ENCODE data around the gene UGT1A3. TPM values are rescaled to one million over a fixed set of nuclear protein-coding genes. Genes with fewer than 3 reads are reported as not detected.

UGT1A3 gene
- total RNA-seq, 1 experiment from 2014 or later = not detected

DNA sequence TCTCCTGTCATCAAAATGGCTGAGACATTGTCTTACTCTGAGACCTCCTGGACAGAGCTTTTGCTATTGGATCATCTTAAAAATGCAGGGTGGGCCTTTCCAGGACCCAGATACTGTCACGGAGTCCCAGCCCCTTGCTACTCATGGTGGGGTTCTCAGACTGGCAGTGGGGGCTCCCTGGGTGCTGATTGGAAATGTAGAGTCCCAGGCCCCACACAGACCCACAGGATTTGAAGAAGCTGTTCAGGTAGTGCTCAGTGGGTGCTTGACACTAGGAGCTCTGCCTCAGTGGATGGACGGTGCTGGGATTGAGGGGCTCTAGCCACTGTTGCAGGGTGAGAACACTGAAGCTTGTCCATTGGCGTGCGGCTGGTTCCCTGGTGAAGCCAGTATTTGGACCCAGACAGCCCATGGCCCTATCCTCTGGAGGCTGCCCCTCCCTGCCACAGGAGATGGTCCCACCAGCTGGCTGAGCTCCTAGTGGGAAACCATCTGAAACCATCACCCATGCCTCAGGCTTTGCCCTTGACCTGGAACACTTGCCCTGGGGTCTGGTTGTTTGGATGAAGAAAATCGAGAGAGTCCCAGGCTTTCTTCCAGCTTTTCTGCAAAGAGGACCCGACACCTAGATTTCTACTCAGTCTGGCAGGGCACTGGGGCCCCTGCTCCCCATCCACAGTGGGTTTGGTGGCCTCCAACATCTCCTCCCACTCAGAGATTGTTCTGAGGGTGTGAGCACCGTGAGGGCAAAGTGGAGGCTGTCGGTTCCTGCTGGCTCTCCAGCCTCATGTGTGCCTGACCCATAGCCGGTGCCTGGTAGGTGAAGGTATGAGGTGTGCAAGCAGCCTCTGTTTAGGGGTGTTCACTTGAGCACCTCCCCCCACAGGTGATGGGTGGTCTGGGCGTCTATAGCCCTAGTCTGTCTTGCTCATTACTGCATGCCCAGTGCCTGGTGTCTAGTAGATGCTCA, 79.4 kb downstream of the UGT1A3 start:
- no peak for DNase-seq (ENCODE audit: low spot score)
- in situ Hi-C loops (cut with HindIII; ENCODE audit: low sequenced_read_pairs) = no loop called here

DNA sequence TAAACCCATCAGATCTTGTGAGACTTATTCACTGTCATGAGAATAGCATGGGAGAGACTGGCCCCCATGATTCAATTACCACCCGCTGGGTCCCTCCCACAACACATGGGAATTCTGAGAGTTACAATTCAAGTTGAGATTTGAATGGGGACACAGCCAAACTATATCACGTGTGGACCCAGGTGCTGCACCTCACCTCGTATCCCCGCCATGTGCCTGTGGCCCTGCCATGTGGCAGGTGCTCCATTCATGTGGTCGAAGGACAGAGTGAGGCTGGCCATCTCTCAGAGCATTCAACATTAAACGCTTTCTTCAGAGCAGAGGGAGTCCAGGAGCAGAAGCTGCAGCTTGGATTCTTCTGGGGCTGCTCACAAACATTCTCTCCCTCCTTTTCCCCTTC, 81.5 kb downstream of the UGT1A3 start:
- no peak for DNase-seq (ENCODE audit: low spot score)
- in situ Hi-C loops (cut with HindIII; ENCODE audit: low sequenced_read_pairs) = no loop called here

DNA sequence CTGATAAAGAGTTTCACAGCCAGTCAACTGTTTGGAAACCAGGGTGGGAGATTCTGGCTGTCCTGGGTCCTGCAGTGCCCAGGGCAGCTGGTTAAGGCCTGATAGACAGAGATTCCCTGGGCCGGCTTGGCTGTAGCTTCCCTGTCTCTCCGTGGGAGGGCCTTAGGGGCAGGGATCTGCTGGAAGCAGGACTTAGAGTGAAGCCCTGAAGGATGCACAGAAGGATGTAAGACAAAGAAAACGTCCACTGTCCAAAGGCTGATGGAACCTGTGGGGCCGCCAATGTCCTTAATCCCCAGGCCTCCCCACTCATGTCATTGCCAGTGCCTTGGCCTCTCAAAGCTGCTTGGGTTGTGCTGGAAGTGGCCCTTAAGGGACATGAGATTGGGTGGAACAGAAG, 82.2 kb downstream of the UGT1A3 start:
- in situ Hi-C loops (cut with HindIII; ENCODE audit: low sequenced_read_pairs) = no loop called here
- no peak for DNase-seq (ENCODE audit: low spot score)

DNA sequence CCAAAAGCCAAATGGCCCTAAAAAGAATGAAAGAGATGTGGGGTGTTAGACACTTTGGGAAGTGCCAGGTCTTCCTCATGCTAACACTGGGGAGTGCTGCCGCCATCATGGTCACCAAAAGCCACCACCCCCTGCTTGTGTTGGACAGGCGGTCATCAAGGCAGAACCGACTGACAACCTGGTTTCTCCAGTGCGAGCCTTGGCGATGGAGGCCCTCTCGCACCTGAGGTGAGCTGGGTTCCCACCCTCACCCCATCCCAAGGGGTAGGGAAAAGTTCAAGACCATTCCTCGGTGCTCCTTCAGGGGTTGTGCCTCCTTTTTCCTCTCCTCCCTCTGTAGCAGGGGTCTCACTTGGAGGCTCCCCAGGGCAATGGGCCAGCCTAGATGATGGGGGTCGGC, 82.9 kb downstream of the UGT1A3 start:
- in situ Hi-C loops (cut with HindIII; ENCODE audit: low sequenced_read_pairs) = no loop called here
- no peak for DNase-seq (ENCODE audit: low spot score)

DNA sequence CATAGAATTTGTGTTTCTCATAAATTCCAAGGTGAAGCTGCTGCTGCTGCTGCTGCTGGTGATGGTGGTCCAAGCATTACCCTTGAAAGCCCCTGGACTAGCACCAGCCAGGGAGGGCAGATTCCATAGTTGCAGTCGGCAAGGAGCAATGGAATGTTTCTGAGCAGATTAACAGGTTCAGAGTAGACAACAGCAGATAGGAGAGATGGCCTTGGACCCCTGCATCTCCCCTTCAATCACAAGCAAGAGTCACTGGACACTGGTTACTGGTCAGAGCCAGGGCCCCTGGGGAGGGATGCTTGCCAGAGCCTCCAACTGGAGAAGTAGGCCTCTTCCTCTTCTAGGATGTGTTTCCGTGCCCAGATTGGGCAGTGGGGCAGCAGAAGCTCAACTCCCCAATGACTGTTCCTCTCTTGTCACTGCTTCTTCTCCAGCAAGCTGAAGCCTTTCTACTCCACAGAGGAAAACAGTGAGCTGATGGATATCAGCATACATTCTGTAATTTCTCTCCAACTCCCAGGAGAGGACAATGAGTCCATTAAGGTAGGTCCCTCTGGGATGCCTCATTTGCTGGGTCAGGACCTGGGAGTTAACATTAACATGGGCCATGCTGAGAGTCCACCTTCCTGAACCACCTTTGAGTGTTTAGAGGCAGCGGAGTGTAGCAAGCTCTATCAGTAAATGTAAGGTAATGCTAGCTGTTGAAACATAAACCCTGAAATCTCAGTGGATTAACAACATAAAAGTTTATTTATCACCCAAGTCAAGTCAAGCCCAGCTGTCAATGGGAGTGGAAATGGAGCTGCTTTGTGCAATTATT, 84.6 kb downstream of the UGT1A3 start:
- in situ Hi-C loops (cut with HindIII; ENCODE audit: low sequenced_read_pairs) = no loop called here

DNA sequence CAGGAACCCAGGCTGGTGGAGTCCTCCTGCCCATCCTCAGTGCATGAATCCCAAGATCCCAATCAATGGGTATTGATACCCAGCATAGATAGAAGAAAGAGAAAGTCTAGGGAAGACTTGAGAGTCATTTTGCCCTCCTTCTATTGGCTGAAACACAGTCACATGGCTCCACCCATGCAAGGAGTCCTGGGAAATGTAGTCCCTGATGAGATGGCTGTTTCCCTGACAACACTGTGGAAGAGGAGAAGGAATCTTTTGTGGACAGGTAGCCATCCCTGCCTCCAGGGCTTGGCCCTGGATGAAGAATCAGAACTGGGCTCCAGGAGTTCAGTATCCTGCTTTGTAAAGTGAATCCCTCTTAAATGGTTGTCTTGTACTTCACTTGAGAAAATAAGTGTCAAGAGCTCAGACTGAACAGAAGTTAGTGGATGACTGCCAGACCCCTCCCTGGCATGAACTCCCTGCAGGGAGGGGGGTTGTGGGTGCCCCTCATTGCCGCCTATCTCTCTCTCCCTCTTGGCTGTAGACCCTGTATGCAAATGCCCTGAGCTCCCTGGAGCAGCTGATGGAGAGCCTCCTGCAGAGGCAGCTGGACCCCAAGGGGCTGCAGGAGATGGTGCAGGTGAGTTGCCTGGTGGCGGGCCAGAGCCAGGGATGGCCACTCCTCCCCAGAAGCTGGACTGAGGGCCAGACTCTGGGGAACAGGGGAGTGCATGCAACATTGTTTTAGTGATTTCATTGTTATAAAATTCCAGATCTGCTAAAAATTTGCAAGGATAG, 85.4 kb downstream of the UGT1A3 start:
- in situ Hi-C loops (cut with HindIII; ENCODE audit: low sequenced_read_pairs) = no loop called here
- DNase-seq (ENCODE audit: low spot score) = no peak

More for the DNA sequence above, 84.6 kb downstream of the UGT1A3 start:
- no peak for DNase-seq (ENCODE audit: low spot score)

DNA sequence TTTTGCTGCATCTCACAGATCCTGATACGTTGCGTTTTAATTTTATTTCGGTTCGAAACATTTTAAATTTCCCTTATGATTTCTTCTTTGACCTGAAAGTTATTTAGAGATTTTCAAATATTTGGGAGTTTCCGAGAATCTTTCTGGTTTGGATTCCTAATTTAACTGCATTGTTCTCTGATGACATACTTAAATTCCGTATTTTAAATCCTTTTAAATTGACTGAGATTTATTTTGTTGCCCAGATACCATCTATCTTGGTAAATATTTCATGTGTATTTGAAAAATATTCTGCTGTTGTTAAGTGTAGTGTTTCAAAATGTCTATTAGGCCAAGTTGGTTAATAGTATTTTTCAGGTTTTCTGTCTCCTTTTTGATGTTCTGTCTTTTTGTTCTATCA, 87.0 kb downstream of the UGT1A3 start:
- in situ Hi-C loops (cut with HindIII; ENCODE audit: low sequenced_read_pairs) = no loop called here
- DNase-seq (ENCODE audit: low spot score) = no peak

DNA sequence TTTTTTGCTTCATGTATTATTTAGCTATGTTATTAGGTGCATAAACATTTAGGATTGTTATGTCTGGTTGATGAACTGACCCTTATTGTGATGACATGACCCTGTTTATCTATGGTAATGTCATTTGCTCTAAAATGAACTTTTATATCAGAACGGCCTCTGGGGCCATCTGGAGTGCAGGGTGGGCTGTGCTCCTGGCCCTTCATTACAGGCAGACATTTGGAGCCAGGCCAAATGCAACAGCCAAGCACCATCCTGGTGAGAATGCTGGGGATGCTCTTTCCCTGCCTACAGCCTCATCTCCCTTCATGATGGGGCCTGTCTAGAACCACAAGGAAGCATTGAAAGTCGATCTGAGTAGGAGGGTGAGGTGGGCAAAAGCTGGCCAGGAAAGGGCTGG, 87.5 kb downstream of the UGT1A3 start:
- in situ Hi-C loops (cut with HindIII; ENCODE audit: low sequenced_read_pairs) = no loop called here
- DNase-seq (ENCODE audit: low spot score) = no peak

DNA sequence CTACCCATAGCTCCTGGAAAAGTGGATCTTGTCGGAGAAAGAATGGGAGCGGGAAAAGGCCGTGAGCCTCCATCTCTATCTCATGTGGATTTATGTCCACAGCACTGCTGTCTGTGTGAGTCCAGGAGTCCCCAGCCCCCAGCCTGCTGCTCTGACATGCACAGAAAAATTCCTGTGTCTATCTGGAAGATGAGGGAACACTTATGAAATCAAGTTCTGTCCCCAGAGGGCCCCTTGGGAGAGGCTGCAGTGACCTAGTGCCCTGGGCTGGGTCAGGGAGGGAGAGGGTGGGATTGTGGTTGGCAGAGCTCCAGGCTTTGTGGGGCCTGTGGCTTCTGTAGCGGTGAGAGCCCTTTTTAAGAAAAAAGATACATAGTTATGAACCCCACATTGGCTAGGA, 87.9 kb downstream of the UGT1A3 start:
- no peak for DNase-seq (ENCODE audit: low spot score)
- in situ Hi-C loops (cut with HindIII; ENCODE audit: low sequenced_read_pairs) = no loop called here

DNA sequence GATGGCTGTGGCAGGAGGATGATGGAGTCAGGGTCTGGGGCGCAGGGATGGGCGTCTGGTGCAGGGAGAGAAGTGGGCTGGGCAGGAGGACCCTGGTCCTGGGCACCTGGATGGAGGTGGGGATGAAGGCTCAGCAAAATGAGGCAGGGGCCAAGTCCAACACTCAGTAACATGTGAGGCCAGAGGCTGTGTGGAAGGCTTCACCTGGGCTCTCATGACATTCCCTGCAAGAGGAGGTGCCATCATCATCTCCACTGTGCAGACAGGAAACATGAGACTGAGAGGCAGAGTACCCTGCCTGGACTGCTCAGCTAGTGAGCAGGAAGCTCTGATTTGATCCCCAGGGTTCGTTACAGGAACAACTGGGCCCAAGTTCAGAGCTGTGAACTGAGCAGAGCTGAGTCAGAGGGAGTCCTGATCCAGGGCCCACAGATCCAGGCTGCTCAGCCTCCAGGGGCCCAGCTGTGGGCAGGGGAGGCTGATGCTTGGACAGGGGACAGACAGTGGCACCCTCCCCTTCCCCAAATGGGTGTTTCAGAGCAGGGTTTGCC, 88.6 kb downstream of the UGT1A3 start:
- in situ Hi-C loops (cut with HindIII; ENCODE audit: low sequenced_read_pairs) = no loop called here
- DNase-seq (ENCODE audit: low spot score) = no peak

DNA sequence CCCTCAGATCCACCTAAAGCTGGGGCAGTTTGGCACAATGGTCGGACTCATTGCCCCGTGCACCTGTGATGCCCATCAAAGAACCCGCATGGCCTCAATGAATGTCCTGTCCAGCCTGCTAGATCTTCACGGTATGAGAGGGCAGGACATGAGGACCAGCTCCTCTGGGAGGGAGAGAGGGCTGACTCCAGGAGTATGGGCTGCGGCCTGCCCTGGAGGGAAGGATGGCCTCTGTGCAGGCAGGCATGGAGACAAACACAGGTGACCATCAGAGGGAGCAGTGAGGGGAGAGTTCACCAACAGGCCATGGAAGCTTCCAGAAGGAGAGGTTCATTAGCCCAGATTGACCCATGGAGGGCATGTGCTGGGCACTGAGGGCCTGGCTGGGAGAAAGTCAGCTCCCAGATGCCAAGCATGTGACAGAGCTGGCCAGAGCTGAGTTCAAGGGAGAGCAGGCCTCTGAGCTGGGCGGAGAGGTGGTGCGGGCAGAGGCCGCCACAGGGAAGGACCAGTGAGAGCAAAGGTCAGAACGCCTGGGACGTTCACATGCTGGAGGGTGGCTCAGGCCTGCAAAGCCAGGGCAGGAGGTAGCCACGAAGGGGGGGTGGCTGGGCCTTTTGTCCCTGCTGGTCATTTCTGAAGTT, 89.3 kb downstream of the UGT1A3 start:
- in situ Hi-C loops (cut with HindIII; ENCODE audit: low sequenced_read_pairs) = no loop called here
- no peak for DNase-seq (ENCODE audit: low spot score)

DNA sequence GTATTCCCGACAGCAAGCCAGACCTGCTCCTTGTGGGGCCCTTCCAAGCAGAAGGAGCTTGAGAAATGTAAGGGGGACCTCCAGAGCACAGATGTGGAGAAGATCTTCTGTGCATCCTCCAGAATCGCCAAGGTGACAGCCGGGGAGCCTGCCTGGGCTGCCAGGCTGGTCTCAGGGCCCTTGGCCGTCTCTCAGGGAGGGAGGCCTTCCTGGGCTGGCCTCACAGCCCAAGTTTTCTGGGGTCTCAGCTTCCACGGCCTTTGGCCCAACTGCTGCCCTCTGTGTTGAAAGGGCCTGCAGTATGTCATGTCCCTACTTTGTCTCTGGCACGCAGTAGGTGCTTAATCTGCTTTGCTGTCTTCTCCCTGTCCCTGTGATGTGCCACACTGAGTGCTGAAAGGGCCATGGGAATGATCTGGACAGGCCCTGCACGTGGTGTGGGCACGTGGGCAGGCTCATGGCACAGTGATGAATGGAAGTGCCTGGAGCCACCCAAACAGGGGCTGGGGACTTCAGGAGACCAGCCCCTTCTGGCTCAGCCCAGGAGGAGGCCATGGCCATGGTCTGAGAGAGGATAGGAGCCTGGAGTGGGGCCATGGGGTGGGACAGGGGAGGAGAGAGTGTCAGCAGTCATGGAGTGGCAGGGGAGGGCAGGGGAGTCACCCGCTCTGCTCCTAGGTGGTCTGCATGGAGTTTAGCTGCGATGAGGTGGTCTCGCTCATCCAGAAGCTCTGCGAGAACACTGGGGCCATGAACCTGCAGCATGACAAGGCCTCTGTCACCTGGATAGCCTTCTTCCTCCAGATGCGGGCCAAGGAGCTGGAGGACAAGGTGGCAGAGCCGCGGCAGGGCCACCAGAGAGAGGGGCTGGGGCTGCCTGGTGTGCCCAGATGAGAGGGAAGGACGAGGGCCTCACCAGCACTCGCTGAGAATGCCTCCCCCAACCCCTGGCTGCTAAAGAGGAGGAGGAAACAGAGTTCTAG, 90.1 kb downstream of the UGT1A3 start:
- DNase-seq (ENCODE audit: low spot score) = no peak
- in situ Hi-C loops (cut with HindIII; ENCODE audit: low sequenced_read_pairs) = no loop called here

DNA sequence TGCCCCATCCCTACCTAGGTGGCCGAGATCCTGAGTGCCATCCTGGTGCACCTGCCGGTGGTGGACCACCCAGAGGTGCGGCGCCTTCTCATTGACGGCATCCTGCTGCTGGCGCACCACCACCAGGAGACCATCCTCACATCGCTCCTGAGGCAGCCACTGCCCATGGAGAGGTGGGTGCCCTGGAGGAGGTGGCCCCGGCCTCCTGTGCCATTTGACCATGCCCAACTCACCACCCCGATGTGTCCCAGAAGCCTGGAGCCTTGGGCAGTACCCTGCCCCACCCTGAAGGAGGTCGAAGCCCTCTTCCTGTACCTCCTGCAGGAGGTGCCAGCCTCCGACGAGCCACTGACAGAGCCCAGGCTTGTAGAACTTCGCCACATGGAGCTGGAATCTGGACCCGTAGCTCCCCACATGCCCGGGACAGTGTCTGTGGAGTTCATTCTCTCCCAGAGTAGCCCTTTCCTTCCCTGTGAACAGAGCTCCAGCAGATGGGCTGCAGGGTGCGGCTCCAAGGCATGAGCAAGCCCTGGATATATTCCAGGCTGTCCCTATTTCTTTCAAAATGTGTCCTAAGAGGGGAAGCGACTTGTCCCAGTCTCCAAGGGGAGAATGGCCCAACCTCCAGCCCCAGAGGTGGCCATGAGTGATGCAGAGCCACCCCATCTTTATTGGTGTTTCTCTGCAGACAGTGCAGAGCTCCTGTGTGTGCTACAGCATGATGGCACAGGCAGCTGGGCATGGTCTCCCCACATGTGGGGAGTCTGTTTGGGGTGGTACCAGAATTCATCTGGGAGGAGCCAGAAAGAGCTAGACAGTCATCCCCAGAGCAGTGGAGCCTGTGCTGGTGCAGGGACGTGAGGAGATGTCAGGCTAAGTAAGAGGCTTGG, 91.3 kb downstream of the UGT1A3 start:
- in situ Hi-C loops (cut with HindIII; ENCODE audit: low sequenced_read_pairs) = no loop called here
- DNase-seq (ENCODE audit: low spot score) = no peak

DNA sequence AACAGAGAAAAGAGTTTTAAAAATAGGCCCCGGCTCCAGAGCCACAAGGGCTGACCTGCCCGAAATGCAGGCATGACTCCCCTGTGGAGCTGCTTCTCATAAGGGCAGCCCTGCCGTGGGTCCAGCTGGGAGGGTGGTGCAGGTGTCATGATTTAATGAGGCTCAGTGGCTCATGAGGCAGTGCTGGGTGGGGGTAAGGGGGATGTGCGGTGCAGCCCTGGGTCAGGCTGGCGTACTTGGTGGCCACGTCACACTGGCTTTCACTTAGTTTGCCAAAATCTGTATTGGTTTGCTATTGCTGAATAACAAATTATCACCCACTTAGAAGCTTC, 91.9 kb downstream of the UGT1A3 start:
- in situ Hi-C loops (cut with HindIII; ENCODE audit: low sequenced_read_pairs) = no loop called here
- no peak for DNase-seq (ENCODE audit: low spot score)

DNA sequence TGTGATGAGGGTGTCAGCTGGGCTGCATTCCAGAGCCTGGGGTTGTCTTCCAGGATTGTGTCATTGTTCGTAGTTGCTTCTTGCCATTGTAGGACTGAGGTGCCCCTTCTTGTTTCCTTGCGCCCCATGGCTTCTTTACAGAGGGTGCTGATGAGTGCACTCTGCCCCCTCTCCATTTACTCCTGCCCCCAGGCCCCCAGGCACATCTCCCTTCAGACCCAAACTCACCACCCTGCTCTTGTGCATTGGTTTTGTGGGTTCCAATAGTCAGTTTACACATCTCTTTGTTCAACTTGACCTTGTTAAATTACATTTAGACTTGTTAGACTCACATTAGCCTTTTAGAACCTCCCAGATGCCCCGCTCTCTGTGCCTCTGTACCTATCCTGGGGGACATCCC, 92.4 kb downstream of the UGT1A3 start:
- in situ Hi-C loops (cut with HindIII; ENCODE audit: low sequenced_read_pairs) = no loop called here
- no peak for DNase-seq (ENCODE audit: low spot score)

DNA sequence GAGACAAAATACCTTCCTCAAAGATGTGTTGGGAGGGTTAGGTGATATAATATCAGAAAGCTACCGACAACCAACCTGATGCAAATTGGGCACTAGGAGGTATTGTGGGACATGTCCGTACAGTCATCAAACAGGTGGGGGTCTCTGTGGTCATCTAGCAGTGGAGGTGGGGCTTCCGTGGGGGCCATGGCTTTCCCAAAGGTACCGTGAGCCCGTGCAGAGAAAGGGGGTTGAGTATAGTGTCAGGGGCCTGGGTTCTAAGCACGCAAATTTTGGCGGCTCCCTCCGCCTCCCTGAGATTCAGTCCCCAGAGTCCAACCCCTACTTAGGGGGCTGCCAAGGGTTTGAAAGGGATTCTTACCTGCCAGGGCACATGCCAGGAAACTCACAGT, 92.9 kb downstream of the UGT1A3 start:
- in situ Hi-C loops (cut with HindIII; ENCODE audit: low sequenced_read_pairs) = no loop called here
- DNase-seq (ENCODE audit: low spot score) = no peak
